Loucy (cell line): Measurements from ENCODE around the gene OTOS.

Experiments
- CTCF ChIP-seq: fragments of 200-600 bp; sonication (generic); conservative IDR thresholded peaks from 2 replicates; pipeline ENCODE4 v1.5.1; 2014; ENCODE audit warnings: mild to moderate bottlenecking, antibody characterized with exemption, low read length
- EZH2phosphoT487 ChIP-seq: fragments of 200-600 bp; IDR thresholded peaks from 2 replicates; pipeline ENCODE4 v1.6.1; 2018; ENCODE audit warnings: antibody characterized with exemption, mild to moderate bottlenecking, moderate library complexity, borderline replicate concordance

GRCh38 chr2:240138254-240138984 lies 2.0 kb downstream of the OTOS start:
- TF ChIP-seq CTCF (no peak), EZH2phosphoT487 (no peak)
